KMS-11 (cell line): ENCODE measurements around the gene LRRC53.

ENCODE experiments used
- H2AFZ ChIP-seq: fragments of 200-600 bp; sonication (generic); 2 replicates; pipeline ENCODE4 v1.6.1; 2016; ENCODE audit warnings: antibody characterized with exemption, mixed run types, low read depth
- H3K27ac ChIP-seq: fragments of 200-600 bp; sonication (generic); 2 replicates; pipeline ENCODE4 v1.6.1; 2016; ENCODE audit warnings: mild to moderate bottlenecking, mixed run types
- H3K27me3 ChIP-seq: fragments of 200-600 bp; sonication (generic); 2 replicates; pipeline ENCODE4 v1.6.1; 2017; ENCODE audit warnings: mild to moderate bottlenecking, low read depth, mixed run types, moderate library complexity; ENCODE audit not compliant: insufficient read depth
- H3K36me3 ChIP-seq: fragments of 200-600 bp; sonication (generic); 2 replicates; pipeline ENCODE4 v1.6.1; 2017; ENCODE audit warnings: mild to moderate bottlenecking, mixed run types; ENCODE audit not compliant: insufficient read depth
- H3K4me1 ChIP-seq: fragments of 200-600 bp; sonication (generic); 2 replicates; pipeline ENCODE4 v1.6.1; 2016; ENCODE audit warnings: mild to moderate bottlenecking, low read depth, mixed run types; ENCODE audit not compliant: poor library complexity, severe bottlenecking
- H3K4me2 ChIP-seq: fragments of 200-600 bp; sonication (generic); 2 replicates; pipeline ENCODE4 v1.7.0; 2016; ENCODE audit warnings: mild to moderate bottlenecking, mixed run types
- H3K4me3 ChIP-seq: fragments of 200-600 bp; sonication (generic); IDR thresholded peaks from 2 replicates; pipeline ENCODE4 v1.6.1; 2017; ENCODE audit warnings: low read depth, low read length, mixed read lengths; ENCODE audit not compliant: insufficient read depth
- H3K79me2 ChIP-seq: fragments of 200-600 bp; sonication (generic); 2 replicates; pipeline ENCODE4 v1.6.1; 2016; ENCODE audit warnings: low read depth, mixed run types; ENCODE audit not compliant: insufficient read depth
- H3K9ac ChIP-seq: fragments of 200-600 bp; sonication (generic); 2 replicates; pipeline ENCODE4 v1.6.1; 2016; ENCODE audit warnings: mild to moderate bottlenecking, mixed run types
- H4K20me1 ChIP-seq: fragments of 200-600 bp; sonication (generic); 2 replicates; pipeline ENCODE4 v1.6.1; 2016; ENCODE audit warnings: mild to moderate bottlenecking, mixed run types; ENCODE audit not compliant: insufficient read depth
- CTCF ChIP-seq: fragments of 200-600 bp; sonication (generic); conservative IDR thresholded peaks from 2 replicates; pipeline ENCODE4 v1.6.1; 2017; ENCODE audit warnings: low read depth, mild to moderate bottlenecking, antibody characterized with exemption, low read length, moderate library complexity, mixed read lengths

Gene LRRC53

GRCh38 chr1:74526708-74527107, 14.3 kb upstream of the LRRC53 start:
- Histone ChIP-seq H3K4me3 (no peak overlapping the region), H3K36me3 (no peaks in the 10 kb centered on the region), H3K4me1 (no peaks in the 10 kb centered on the region), H4K20me1 (no peaks in the 10 kb centered on the region), H3K9ac (no peak overlapping the region), H2AFZ (no peak overlapping the region), H3K27ac (no peak overlapping the region), H3K27me3 (no peaks in the 10 kb centered on the region), H3K79me2 (no peaks in the 10 kb centered on the region), H3K4me2 (no peak overlapping the region)
- TF ChIP-seq CTCF: no peak

- Histone ChIP-seq H3K4me1 (no peaks in the 10 kb centered on the region), H3K9ac (no peak overlapping the region), H3K79me2 (no peaks in the 10 kb centered on the region), H3K4me2 (no peak overlapping the region), H3K27ac (no peak overlapping the region), H4K20me1 (no peaks in the 10 kb centered on the region), H3K36me3 (no peaks in the 10 kb centered on the region), H2AFZ (no peak overlapping the region), H3K27me3 (no peaks in the 10 kb centered on the region), H3K4me3 (no peak overlapping the region)
- TF ChIP-seq CTCF: no peak
These were observed 11.6 kb upstream of the LRRC53 start for GRCh38 chr1:74523873-74524480.

GRCh38 chr1:74522148-74522547, 9.7 kb upstream of the LRRC53 start:
- no peak for TF ChIP-seq CTCF

GRCh38 chr1:74517599-74518051, 5.2 kb upstream of the LRRC53 start:
- H3K79me2 ChIP-seq: no peaks in the 10 kb centered on the region
- no peaks in the 10 kb centered on the region for H3K36me3 ChIP-seq
- H3K27me3 ChIP-seq: no peaks in the 10 kb centered on the region
- H3K27ac ChIP-seq: peak overlapping the region; percentile 46; the same call in 1 of the 2 replicates
- TF ChIP-seq CTCF: no peak
- no peak overlapping the region for H3K4me3 ChIP-seq
- peaks cover 58% of the 10 kb centered on the region for H3K4me1 ChIP-seq
- H3K9ac ChIP-seq: no peak overlapping the region
- no peak overlapping the region for H2AFZ ChIP-seq
- peak overlapping the region; percentile 53 for H3K4me2 ChIP-seq
- no peaks in the 10 kb centered on the region for H4K20me1 ChIP-seq

More at GRCh38 chr1:74522148-74522547, 9.7 kb upstream of the LRRC53 start:
- Histone ChIP-seq H3K9ac (no peak overlapping the region), H2AFZ (no peak overlapping the region), H3K27ac (no peak overlapping the region), H3K4me2 (no peak overlapping the region), H3K79me2 (no peaks in the 10 kb centered on the region), H4K20me1 (no peaks in the 10 kb centered on the region), H3K4me3 (no peak overlapping the region), H3K27me3 (no peaks in the 10 kb centered on the region), H3K36me3 (no peaks in the 10 kb centered on the region), H3K4me1 (peaks cover 14% of the 10 kb centered on the region)
